ENCODE results near the gene PITPNC1.

PITPNC1 gene

GRCh38 chr17:67602974-67603373, 225.9 kb downstream of the PITPNC1 start:
- Mint-ChIP-seq H3K9me3 (no peaks in the 10 kb centered on the region), H3K4me1 (peaks cover 16% of the 10 kb centered on the region), H3K36me3 (peaks cover 6% of the 10 kb centered on the region), H3K27ac (no peak overlapping the region), H3K4me3 (no peak overlapping the region)
- peak; percentile 77 for ATAC-seq
- peak; percentile 11 to 61 for DNase-seq (ENCODE audit: low spot score in 2 of 2)

GRCh38 chr17:67605256-67605912, 228.3 kb downstream of the PITPNC1 start:
- Mint-ChIP-seq H3K9me3 (no peaks in the 10 kb centered on the region), H3K4me3 (no peak overlapping the region), H3K27ac (peak overlapping the region; percentile 39), H3K36me3 (peaks cover 16% of the 10 kb centered on the region), H3K4me1 (peaks cover 16% of the 10 kb centered on the region)
- ATAC-seq (no peak), DNase-seq (ENCODE audit: low spot score in 2 of 2) (no peak)

GRCh38 chr17:67606471-67606870, 229.4 kb downstream of the PITPNC1 start:
- no peaks in the 10 kb centered on the region for H3K9me3 Mint-ChIP-seq
- H3K4me1 Mint-ChIP-seq, result peaks cover 10% of the 10 kb centered on the region
- no peak overlapping the region for H3K4me3 Mint-ChIP-seq
- H3K27ac Mint-ChIP-seq, result peak overlapping the region; percentile 39
- peaks cover 16% of the 10 kb centered on the region for H3K36me3 Mint-ChIP-seq
- ATAC-seq (no peak), DNase-seq (ENCODE audit: low spot score in 2 of 2) (no peak)

GRCh38 chr17:67606896-67607604, 230.0 kb downstream of the PITPNC1 start:
- DNase-seq (ENCODE audit: low spot score in 2 of 2) (no peak), ATAC-seq (no peak)
- Mint-ChIP-seq H3K9me3 (no peaks in the 10 kb centered on the region), H3K4me3 (no peak overlapping the region), H3K4me1 (peaks cover 9% of the 10 kb centered on the region), H3K27ac (peak overlapping the region; percentile 39), H3K36me3 (peaks cover 16% of the 10 kb centered on the region)

GRCh38 chr17:67610061-67610460, 233.0 kb downstream of the PITPNC1 start:
- DNase-seq (ENCODE audit: low spot score in 2 of 2) (no peak), ATAC-seq (no peak)
- H3K4me3 Mint-ChIP-seq, result no peak overlapping the region
- H3K27ac Mint-ChIP-seq, result peak overlapping the region; percentile 64
- no peaks in the 10 kb centered on the region for H3K9me3 Mint-ChIP-seq
- H3K36me3 Mint-ChIP-seq, result peaks cover 16% of the 10 kb centered on the region
- H3K4me1 Mint-ChIP-seq, result peaks cover 13% of the 10 kb centered on the region

- no peak for DNase-seq (ENCODE audit: low spot score in 2 of 2)
- H3K9me3 Mint-ChIP-seq, result no peaks in the 10 kb centered on the region
- peaks cover 13% of the 10 kb centered on the region for H3K4me1 Mint-ChIP-seq
- no peak for ATAC-seq
- H3K36me3 Mint-ChIP-seq, result peaks cover 10% of the 10 kb centered on the region
- no peak overlapping the region for H3K4me3 Mint-ChIP-seq
- H3K27ac Mint-ChIP-seq, result peak overlapping the region; percentile 50
Measured at GRCh38 chr17:67613961-67614360, 236.9 kb downstream of the PITPNC1 start.

GRCh38 chr17:67615011-67615561, 238.0 kb downstream of the PITPNC1 start:
- no peaks in the 10 kb centered on the region for H3K9me3 Mint-ChIP-seq
- H3K27ac Mint-ChIP-seq, result peak overlapping the region; percentile 50
- peaks cover under 1% of the 10 kb centered on the region for H3K36me3 Mint-ChIP-seq
- ATAC-seq (no peak), DNase-seq (ENCODE audit: low spot score in 2 of 2) (no peak)
- H3K4me1 Mint-ChIP-seq, result peaks cover 19% of the 10 kb centered on the region
- no peak overlapping the region for H3K4me3 Mint-ChIP-seq

GRCh38 chr17:67615736-67616135, 238.7 kb downstream of the PITPNC1 start:
- Mint-ChIP-seq H3K36me3 (no peaks in the 10 kb centered on the region), H3K4me1 (peaks cover 24% of the 10 kb centered on the region), H3K27ac (peak overlapping the region; percentile 50), H3K4me3 (no peak overlapping the region), H3K9me3 (no peaks in the 10 kb centered on the region)
- DNase-seq (ENCODE audit: low spot score in 2 of 2) (no peak), ATAC-seq (no peak)

GRCh38 chr17:67617304-67617899, 240.3 kb downstream of the PITPNC1 start:
- no peak for ATAC-seq
- Mint-ChIP-seq H3K4me1 (peaks cover 16% of the 10 kb centered on the region), H3K9me3 (no peaks in the 10 kb centered on the region), H3K4me3 (no peak overlapping the region), H3K36me3 (no peaks in the 10 kb centered on the region), H3K27ac (peak overlapping the region; percentile 35)
- DNase-seq (ENCODE audit: low spot score in 2 of 2), result no peak

GRCh38 chr17:67619555-67619954, 242.5 kb downstream of the PITPNC1 start:
- ATAC-seq (no peak), DNase-seq (ENCODE audit: low spot score in 2 of 2) (no peak)
- Mint-ChIP-seq H3K9me3 (no peaks in the 10 kb centered on the region), H3K36me3 (no peaks in the 10 kb centered on the region), H3K4me3 (no peak overlapping the region), H3K27ac (peak overlapping the region; percentile 81), H3K4me1 (peaks cover 10% of the 10 kb centered on the region)

GRCh38 chr17:67620088-67620487, 243.0 kb downstream of the PITPNC1 start:
- ATAC-seq, result no peak
- Mint-ChIP-seq H3K27ac (peak overlapping the region; percentile 81), H3K9me3 (no peaks in the 10 kb centered on the region), H3K4me3 (no peak overlapping the region), H3K4me1 (peaks cover 10% of the 10 kb centered on the region), H3K36me3 (no peaks in the 10 kb centered on the region)
- no peak for DNase-seq (ENCODE audit: low spot score in 2 of 2)

GRCh38 chr17:67620636-67621035, 243.6 kb downstream of the PITPNC1 start:
- ATAC-seq, result no peak
- DNase-seq (ENCODE audit: low spot score in 2 of 2), result no peak
- Mint-ChIP-seq H3K36me3 (no peaks in the 10 kb centered on the region), H3K27ac (peak overlapping the region; percentile 81), H3K4me1 (peaks cover 10% of the 10 kb centered on the region), H3K4me3 (no peak overlapping the region), H3K9me3 (no peaks in the 10 kb centered on the region)

GRCh38 chr17:67623767-67624166, 246.7 kb downstream of the PITPNC1 start:
- Mint-ChIP-seq H3K4me3 (no peak overlapping the region), H3K36me3 (no peaks in the 10 kb centered on the region), H3K9me3 (no peaks in the 10 kb centered on the region), H3K27ac (peak overlapping the region; percentile 52), H3K4me1 (peaks cover 22% of the 10 kb centered on the region)
- DNase-seq (ENCODE audit: low spot score in 2 of 2) (no peak), ATAC-seq (no peak)

GRCh38 chr17:67624886-67625656, 248.0 kb downstream of the PITPNC1 start:
- H3K36me3 Mint-ChIP-seq, result no peaks in the 10 kb centered on the region

GRCh38 chr17:67625971-67626370, 248.9 kb downstream of the PITPNC1 start:
- no peaks in the 10 kb centered on the region for H3K9me3 Mint-ChIP-seq

More at GRCh38 chr17:67624886-67625656, 248.0 kb downstream of the PITPNC1 start:
- H3K4me3 Mint-ChIP-seq, result no peak overlapping the region
- peak overlapping the region; percentile 50 for H3K27ac Mint-ChIP-seq
- H3K9me3 Mint-ChIP-seq, result no peaks in the 10 kb centered on the region
- H3K4me1 Mint-ChIP-seq, result peaks cover 20% of the 10 kb centered on the region
- ATAC-seq (no peak), DNase-seq (ENCODE audit: low spot score in 2 of 2) (no peak)

More at GRCh38 chr17:67625971-67626370, 248.9 kb downstream of the PITPNC1 start:
- Mint-ChIP-seq H3K36me3 (no peaks in the 10 kb centered on the region), H3K4me1 (peaks cover 15% of the 10 kb centered on the region), H3K27ac (peak overlapping the region; percentile 50), H3K4me3 (no peak overlapping the region)
- ATAC-seq (no peak), DNase-seq (ENCODE audit: low spot score in 2 of 2) (no peak)
